Measurements from ENCODE around the gene SEC16A.

DNA sequence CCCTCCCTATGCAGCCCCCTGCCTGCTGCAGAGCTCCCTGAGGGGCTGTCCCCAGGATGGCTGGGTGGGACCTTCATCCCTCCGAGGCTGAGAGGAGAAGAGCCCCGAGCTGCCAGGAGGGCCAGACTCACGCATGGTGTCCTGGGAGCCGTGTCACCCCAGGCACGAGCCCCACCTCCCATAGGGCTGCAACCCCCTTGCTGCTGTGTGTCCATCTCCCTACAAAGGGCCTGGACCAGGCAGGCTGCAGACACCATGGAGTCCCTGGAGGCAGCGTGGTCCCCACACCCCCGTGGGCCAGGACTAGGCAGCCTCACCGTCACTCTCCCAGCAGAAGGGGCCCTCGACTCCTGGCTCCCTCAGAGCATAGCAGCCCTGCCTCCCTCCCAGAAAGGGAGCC is 11.2 kb upstream of the SEC16A start:
- TF ChIP-seq GATA3 (IDR thresholded peaks at IDR 0.05; ENCODE audit: low read depth, low read length) (no peak), GATA2 (IDR thresholded peaks at IDR 0.05; ENCODE audit: low read depth, low read length) (no peak)

Data from SH-SY5Y (cell line).